C1 segment of cervical spinal cord (tissue), 14 donors: ENCODE data around the gene RNU1-1.
"Not testable (repeated sequence)": the region's sequence is repeated elsewhere in the genome, so short reads cannot be mapped to it uniquely, and the experiment has no call there.

ENCODE experiments used
- DNase-seq, 14 donors: peaks; one replicate each; lab custom pipeline; 2025; lab: John Stamatoyannopoulos, UW

Gene RNU1-1

DNA sequence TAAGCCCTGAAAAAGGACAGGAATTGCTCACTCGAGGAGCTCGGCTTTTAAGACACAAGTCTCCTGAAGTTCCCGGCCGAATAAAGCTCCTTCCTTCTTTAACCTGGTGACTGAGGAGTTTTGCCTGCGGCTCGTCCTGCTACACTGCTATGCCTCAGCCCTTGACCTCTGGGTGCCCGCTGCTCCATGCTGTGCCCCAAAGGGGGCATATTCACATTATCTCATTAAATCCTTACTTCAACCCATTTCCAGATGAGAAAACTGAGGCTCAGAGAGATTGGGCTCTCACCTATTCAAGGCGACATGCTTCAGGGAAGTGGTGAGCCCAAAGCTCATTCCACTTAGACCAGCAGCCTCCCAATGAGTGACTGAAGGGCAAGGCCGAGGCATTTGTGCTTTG is 20.4 kb downstream of the RNU1-1 start:
- not testable (repeated sequence) for DNase-seq

DNA sequence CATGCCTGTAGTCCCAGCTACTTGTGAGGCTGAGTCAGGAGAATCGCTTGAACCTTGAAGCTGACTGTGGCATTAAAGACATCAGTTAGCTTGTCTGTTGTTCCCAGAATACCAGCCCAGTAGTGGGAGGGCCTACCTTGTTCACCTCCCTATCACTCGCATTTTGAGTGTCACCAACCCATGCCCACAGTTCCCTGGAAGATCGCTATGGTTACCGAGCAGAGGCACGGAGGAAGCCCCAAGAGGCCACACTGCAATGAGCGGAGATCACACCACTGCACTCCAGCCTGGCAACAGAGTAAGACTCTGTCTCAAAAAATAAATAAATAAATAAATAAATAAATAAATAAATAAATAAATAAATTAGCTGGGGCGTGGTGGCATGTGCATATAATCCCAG is 21.1 kb downstream of the RNU1-1 start:
- DNase-seq: not testable (repeated sequence)

DNA sequence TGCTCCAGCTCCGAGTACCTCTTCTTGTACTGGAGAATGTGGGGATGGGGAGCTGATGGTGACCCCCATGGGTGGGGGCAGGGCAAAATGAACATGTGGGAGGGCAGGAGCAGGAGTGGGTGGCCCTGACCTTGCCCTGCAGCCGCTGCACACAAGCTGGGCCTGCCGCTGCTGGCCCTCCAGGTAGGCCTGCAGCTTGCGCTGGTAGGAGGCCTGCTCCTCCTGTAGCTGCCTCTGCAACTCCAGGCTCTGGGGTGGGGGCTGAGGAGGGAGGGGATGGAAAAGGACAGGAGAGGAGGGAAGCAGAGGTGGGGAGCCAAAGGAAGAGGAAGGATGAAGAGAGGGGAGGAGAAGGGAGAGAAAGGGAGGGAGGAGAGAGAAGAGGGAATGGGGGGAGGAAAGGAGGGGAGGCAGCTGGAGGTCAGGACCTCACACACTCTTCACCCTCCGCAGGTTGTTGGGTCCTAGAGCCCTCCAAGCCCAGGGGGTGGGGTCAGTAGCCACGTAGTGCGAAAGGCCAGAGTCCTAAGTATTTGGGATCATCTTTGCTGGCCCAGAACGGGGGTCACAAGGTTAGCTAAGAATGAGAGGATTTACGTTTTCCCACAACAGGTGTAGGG is 22.9 kb downstream of the RNU1-1 start:
- no peak for DNase-seq

DNA sequence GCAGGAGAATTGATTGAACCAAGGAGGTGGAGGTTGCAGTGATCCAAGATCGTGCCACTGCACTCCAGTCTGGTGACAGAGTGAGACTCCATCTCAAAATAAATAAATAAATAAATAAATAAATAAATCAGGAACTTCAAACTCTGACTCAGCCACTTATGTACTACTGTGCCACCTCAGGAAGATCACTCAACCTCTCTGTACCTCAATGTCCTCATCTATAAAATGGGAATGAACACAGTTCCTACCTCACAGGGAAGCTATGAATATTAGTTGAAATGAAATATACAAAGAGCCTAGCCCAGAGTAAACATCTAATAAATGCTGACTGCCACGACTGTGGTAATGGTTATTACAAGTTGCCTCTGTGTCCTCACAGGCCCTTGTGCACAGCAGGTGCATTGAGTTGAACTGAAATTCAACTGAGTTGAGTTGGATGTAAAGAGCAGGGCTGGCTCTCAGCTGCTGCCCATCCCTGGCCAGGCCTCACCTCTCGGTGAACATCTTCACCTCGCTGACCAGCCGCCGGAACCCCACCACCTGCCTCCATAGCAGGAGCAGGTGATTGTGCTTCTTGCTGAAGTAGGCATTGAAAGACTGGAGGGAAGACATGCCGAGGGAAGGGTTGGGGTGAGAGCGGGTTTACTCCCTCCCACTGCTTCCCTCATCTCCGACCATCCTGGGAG is 24.7 kb downstream of the RNU1-1 start:
- not testable (repeated sequence) for DNase-seq

DNA sequence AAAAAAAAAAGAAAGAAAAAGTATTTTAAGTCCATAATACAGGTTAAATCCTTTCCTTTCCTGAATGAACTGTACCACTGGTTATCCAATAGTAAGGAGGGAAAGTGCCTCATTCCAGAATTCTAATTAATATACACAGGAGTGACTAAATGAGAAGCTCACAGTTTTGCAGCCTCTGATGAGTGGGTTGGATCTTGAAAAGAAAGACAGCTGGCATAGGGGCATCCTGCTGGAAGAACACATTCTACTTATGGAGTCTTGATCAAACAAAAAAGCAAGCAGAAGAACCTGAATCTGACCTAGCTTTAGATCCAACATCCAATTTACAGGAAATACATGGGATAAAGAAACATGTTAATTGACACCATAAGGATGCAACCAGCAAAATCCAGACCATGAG is 27.1 kb downstream of the RNU1-1 start:
- DNase-seq: not testable (repeated sequence)

DNA sequence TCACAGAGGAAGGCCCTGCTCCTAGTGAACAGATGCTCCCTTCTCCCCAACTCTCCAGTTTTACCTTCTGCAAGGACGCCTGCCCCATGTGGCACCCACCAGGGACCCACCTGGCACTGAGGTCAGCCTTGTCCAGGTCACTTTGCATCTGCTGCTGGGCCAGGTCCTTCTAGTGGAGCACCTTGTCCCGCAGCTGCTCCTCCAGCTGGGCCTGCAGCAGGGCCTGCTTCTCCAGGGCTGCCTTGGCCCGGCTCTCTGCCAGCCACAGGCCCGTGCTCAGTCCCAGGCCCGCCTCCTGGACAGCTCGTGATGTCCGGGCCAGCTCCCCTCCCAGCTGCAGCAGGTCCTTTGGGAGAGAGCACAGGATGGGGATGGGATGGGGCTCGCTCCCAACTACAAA is 27.8 kb downstream of the RNU1-1 start:
- DNase-seq: not testable (repeated sequence)

DNA sequence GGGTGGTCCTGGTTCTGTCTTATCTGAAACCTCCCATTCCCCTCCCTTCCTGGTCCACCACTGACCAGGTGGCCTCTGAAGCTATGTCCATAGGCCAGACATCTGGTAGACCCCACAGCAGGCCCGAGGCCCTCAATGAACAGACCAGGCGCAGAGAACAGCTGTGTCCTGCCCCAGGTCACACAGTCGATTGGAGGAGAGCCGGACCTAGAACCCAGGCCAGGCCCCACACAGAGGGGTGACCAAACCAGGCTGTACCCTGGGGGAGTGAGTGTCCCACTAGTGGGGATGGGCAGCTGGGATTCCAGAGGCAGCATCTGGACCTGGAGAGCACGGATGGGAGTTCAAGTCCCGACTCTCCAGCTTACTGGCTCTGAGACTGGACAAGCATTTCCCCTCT is 29.2 kb downstream of the RNU1-1 start:
- no peak for DNase-seq

DNA sequence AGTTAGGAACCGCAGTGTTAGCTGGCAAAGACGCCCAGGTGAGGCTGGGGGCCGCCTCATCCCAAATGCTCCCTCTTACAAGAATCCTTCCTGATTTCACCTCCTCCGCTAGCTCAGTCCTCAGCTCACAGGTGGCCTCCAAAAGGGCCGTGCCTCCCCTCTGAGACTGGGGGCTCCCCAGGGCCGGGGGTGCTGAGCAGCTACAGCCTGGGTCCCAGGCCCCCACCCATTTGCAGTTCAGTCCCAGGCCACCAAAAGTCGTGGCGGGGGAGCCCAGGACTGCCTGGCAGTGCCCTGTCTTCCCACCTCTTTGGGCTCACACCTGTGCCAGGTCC is 29.6 kb downstream of the RNU1-1 start:
- no peak for DNase-seq

DNA sequence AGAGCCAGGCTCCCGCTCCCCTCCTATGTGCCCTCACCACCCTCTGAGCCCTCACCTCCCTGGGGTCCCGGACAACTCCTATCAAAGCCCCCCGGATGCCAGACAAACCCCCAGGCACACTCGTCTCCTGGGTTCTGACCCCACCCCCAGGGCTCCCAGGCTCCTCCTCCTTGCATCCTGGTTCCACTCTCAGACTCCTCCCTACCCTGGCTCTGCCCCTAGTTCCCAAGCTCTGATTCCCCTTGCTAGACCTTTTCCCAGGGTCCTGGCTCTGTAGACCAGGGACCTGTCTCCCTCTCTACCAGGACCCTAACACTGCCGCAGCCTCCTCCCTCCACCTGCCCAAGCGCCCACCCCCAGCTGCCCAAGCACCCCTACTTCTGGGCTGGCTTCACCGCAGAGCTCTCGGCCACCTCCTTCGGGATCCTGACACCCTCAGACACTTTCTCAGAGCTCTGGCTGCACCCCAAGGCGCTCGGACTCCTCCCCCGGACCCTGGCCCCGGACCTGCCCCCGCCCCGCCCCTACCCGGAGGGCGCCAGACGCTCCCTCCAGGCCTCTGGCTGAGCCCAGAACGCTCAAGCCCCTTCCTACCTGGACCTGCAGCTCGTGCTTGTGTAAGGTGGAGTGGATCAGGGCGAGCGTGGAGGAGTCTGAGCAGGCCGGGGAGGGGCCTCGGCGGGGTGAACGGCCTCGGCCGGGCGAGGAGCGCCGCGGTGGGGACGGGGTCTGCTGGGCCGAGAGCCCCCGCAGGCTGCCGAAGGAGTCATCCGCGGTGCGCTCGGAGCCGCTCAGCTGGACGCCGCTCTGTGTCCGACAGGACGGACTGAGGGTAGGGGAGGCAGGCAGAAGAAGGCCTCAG is 30.2 kb downstream of the RNU1-1 start:
- not testable (repeated sequence) for DNase-seq

DNA sequence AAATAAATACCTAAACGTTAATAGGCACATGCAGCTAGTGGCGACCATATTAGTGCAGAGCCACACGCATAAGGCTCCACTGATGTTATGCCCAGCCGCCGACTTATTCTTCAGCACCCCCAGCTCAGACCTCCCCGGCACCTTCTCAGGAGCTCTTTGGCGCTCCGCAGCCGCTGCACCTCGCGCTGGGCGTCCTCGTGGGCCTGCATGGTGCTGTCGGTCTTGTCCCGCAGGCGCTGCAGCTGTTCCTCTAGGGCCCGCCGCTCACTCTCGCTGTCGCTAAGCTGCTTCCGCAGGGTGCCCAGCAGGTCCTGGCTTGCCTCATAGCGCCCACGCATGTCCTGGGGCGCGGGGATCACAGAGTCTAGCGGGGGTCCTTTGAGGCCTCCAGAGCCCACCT is 30.9 kb downstream of the RNU1-1 start:
- DNase-seq: not testable (repeated sequence)

DNA sequence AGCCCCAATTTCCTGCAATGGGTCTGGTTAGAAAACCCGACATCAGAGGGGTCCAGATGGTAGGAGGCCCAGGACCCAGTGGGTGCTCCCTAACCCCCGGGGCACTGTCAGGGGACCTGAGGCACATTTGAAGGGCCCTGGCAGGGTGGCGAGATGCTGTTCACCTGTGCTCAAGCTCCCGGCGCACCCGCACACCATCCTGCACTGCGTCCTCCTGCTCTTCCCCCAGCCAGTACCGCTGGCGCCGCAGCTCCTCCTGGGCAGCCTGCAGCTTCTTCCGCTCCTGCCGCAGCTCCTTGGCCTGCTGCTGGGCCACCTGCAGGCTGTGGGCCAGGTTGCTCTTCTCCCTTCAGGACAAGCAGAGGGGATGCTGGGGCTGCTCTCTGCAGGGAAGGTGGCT is 36.0 kb downstream of the RNU1-1 start:
- no peak for DNase-seq

DNA sequence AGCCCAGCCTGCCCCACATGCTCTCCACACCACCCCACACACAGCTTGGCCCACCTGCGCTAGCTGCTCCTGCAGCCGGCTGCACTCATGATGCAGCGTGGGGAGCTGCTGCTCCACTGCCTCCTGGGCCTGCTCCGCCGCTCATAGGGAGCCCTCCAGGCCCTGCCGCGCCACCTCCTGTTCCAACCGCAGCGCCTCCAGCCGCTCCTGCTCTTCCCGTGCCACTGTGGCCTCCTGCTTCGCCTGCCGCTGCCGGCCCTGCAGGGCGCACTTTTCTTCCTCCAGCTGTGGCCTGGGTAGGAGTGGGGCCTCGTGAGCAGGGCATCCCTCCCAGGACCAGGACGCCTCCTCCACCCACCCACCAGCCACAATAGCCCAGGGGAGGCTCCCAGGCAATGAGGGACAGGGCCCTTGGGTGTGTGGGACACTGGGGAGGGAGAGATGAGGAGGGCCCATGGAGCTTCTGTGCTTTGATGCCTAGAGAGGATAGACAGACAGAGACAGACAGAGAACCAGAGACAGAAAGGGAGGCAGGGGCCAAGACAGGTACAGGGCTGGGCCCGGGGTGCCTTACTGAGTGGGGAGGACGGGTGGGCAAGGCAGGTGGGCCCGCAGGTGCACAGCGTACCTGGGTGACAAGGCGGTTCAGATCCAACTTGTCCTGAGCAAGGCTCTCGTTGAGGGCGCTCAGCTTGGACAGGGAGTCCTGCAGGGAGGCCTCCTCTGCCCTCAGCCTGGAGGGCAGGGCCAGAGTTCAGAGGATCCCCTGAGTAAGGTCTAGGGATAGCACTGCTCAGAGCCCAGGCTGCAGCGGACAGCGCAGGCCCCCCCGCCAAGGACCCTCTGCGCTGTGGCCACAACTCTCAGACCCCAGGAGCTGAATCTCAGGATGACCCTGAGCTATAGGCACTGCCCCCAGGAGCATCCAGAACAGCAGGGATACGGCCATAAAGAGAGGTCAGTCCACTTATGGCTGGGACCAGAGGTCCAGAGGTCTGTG is 38.0 kb downstream of the RNU1-1 start:
- not testable (repeated sequence) for DNase-seq

DNA sequence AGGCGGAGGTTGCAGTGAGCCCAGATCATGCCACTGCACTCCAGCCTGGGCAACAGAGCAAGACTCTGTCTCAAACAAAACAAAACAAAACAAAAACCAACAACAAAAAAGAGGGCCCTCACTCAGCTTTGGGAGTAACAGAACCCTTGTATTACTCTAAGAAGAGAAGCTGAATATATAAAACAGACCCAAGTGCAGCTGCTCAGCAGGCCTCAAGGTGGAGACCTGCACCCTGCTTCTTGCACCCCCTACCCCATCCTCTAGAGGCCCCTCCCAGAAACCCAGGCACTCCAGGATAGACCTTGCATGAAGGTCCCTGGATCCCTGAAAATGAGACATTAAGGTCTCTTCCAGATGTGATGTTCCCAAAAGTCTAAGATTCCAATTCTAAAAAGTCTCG is 39.2 kb downstream of the RNU1-1 start:
- DNase-seq: not testable (repeated sequence)

DNA sequence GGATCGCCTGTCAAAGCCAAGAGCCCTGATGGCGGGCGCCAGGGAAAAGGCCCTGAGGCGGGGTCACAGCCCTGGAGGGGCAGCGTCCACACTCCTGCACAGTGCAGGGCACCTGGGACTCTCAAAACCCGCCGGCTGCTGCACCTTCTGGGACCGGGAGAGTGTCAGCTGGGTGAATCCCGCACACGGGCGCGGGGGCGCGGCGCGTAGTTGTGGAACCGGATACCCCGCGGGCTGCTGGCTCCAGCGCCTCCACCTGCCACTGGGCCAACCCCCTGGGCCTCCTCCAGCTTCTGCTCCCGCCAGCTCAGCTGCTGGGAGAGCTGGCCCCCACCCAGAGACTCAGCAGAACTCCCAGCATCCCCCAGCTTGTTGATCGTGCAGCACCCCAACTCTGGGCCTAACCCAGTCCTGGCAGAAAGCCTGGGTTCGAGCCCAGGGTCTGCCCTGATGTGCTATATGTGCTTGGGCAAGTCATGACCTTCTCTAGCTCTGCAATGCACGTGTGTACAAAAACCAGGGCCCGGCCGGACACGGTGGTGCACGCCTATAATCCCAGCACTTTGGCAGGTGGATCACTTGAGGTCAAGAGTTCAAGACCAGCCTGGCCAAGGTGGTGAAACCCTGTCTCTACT is 39.8 kb downstream of the RNU1-1 start:
- DNase-seq: no peak

DNA sequence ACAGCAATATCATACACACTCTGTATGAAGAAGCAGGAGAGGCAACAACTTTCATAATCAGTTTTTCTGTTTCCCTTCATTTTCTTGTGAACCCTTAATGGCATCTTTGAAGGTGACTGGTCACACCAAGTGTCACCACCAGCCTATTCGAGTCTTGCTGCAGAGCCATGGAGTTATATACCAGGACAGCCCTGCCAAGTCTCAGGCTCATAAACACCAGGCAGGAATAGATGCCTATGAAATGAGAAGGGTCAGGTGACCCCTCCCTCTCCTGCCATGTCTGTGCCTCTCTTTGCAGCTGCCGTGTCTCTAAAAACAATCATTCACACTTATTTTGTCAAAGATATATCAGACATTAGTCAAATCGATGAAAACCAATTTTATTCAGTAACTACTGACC is 45.5 kb downstream of the RNU1-1 start:
- no peak for DNase-seq

DNA sequence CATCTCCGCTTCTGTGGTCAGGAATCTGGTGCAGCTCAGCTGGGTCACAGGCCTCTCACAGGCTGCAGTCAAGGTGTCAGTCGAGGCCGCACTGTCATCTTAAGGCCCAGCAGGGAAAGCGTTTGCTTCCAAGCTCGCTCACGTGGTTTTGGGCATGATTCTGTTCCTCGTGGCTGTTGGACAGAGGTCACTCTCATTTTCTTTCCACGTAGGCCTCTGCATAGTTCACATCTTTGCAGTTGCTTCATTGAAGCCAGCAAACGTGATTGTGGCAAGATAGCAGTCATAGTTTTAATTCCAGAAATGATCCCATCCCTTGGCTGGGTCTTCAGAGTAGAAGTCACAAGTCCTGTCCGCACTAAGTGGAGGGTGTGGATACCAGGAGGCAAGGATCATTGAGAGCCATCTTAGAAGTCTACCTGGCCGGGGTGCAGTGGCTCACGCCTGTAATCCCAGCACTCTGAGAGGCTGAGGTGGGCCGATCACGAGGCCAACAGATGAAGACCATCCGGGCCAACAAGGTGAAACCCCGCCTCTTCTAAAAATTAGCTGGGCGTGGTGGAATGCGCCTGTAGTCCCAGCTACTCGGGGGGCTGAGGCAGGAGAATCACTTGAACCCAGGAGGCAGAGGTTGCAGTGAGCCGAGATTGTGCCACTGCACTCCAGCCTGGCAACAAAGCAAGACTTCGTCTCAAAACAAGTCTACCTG is 49.0 kb downstream of the RNU1-1 start:
- DNase-seq: no peak
